Pancreas (tissue), 10 donors: ENCODE measurements around the gene LIF. TPM values are rescaled to one million over a fixed set of nuclear protein-coding genes. Genes with fewer than 3 reads are reported as not detected.

Source experiments
- ATAC-seq, 4 donors: fragments of 200-7000 bp; cut with Tn5 transposase; one replicate each; pipeline versions ENCODE4 v1.8.0 to v1.9.1; 2020; ENCODE audit warnings: mild to moderate bottlenecking in 4 of 4, moderate library complexity in 4 of 4
- DNase-seq, 6 donors: peaks; one replicate each; pipeline ENCODE4 v3.0.0-alpha.2; 2020
- FAIRE-seq: peaks from 2 replicates; lab custom pipeline; 2012; peaks lifted over from hg19 to GRCh38; lab: Jason Lieb, UNC
- H3K27ac ChIP-seq, 4 donors: fragments of 200-600 bp; sonication (generic); 1 replicate in 3 of 4; 2 replicates in 1 of 4; pipeline versions ENCODE4 v1.5.0 to v1.8.0; 2020
- H3K27me3 ChIP-seq, 4 donors: fragments of 200-600 bp; one replicate each; pipeline ENCODE4 v1.8.0; 2021
- H3K36me3 ChIP-seq, 3 donors: fragments of 200-600 bp; sonication (generic) in 1 of 3; one replicate each; pipeline versions ENCODE4 v1.5.0 to v1.8.0; 2020 to 2021
- H3K4me1 ChIP-seq, 3 donors: fragments of 200-600 bp; one replicate each; pipeline ENCODE4 v1.8.0; 2021
- H3K4me3 ChIP-seq, 4 donors: fragments of 200-600 bp; sonication (generic) in 2 of 4; one replicate each; pipeline versions ENCODE4 v1.5.0 to v1.8.0; 2020 to 2021
- H3K9me3 ChIP-seq, 4 donors: fragments of 200-600 bp; one replicate each; pipeline ENCODE4 v1.8.0; 2021
- CTCF ChIP-seq, 4 donors: fragments of 200-600 bp; sonication (generic) in 3 of 4; IDR thresholded peaks; one replicate each; pipeline versions ENCODE4 v1.5.0 to v1.8.0; 2021; ENCODE audit warnings: antibody characterized with exemption in 4 of 4
- WGBS, 2 donors: extraction: QIAGEN DNeasy Blood & Tissue Kit; methylation state at CpG; one replicate each; pipeline ENCODE4 v1.1.7; 2013; 5-methylcytosine and 5-hydroxymethylcytosine counted together
- intact Hi-C, 3 donors: fragments of 100-400 bp; cut with DNase I; formaldehyde crosslinking; loops; one replicate each; pipeline versions ENCODE4 v1.11.1 to v1.14.2; 2022
- polyA plus RNA-seq, 2 donors: library from polyadenylated mRNA; stranded (reverse); fragments of 200-250 nt; gene quantifications; one replicate each; pipeline ENCODE4 v1.2.3, GENCODE V29; 2013
- total RNA-seq, 6 donors: library from RNA; stranded (reverse); fragmentation: NEBNext Ultra II Directional in 4 of 6; extraction: Animal tissue kit (Norgen Biotek cat#: 25700) in 4 of 6; gene quantifications; one replicate each; pipeline versions ENCODE4 v1.2.1 to v1.2.4, GENCODE V29; 2021 to 2023
- donor health status: healthy with polysubstance abuse.
- donor health status: DM: no; HTN: no; CAD: no; lungs with moderate emphysema.
- donor health status: DM: no; HTN: no; CAD: no.
- donor health status: control.
- donor health status: control.
- donor health status: Bipolar disorder and iron deficiency.
- donor health status: DM: yes; HTN: yes; CAD: no.
- donor health status: DM: no; HTN: no; CAD: no.
- donor health status: DM: no; HTN: no; CAD: no.
- donor health status: DM: yes; HTN: yes; CAD: no.

The LIF gene
- total and polyA plus RNA-seq, 8 donors = 0.32 to 5.8 (median 2.3) TPM

GRCh38 chr22:30286813-30287647 is 40.5 kb upstream of the LIF start:
- Histone ChIP-seq H3K9me3 (no peaks in the 10 kb centered on the region), H3K4me1 (peaks cover 10 to 23% (median 22%) of the 10 kb centered on the region in 3 donors), H3K27ac (no peak overlapping the region), H3K27me3 (no peaks in the 10 kb centered on the region), H3K4me3 (no peak overlapping the region), H3K36me3 (peaks cover 0 to under 1% (median 0%) of the 10 kb centered on the region in 3 donors)
- FAIRE-seq = no peak
- WGBS, 2 donors = 53 to 64% methylated on average over 31 of the region's 31 CpGs
- peak; percentile 69 to 85 (median 78) for TF ChIP-seq CTCF (IDR thresholded peaks at IDR 0.05)
- intact Hi-C loops = loop anchor here in 2 of 3 donors (5.0 kb wide), 2 partner anchors 95 to 100 kb away; partner anchors contain the start of gene RNF215 (in 1 of the 2)
- peak; percentile 50 to 91 (median 76) for DNase-seq
- peak in 1 of 4 donors; percentile 21 for ATAC-seq

GRCh38 chr22:30286331-30286730 is 39.8 kb upstream of the LIF start:
- no peak overlapping the region for H3K27ac ChIP-seq
- FAIRE-seq = no peak
- TF ChIP-seq CTCF (IDR thresholded peaks at IDR 0.05) = no peak
- H3K4me3 ChIP-seq = no peak overlapping the region
- H3K9me3 ChIP-seq = no peaks in the 10 kb centered on the region
- WGBS, 2 donors = 73 to 78% methylated on average over 5 of the region's 5 CpGs
- H3K4me1 ChIP-seq = peaks cover 10 to 20% (median 18%) of the 10 kb centered on the region in 3 donors
- intact Hi-C loops = loop anchor here in 2 of 3 donors (5.0 kb wide), 2 partner anchors 96 to 101 kb away; partner anchors contain the start of gene RNF215 (in 1 of the 2)
- H3K36me3 ChIP-seq = no peaks in the 10 kb centered on the region
- peak in 1 of 6 donors; percentile 59 for DNase-seq
- ATAC-seq = no peak
- no peaks in the 10 kb centered on the region for H3K27me3 ChIP-seq

GRCh38 chr22:30285846-30286200 is 39.3 kb upstream of the LIF start:
- no peak for FAIRE-seq
- ATAC-seq = no peak
- intact Hi-C loops = loop anchor here in 2 of 3 donors (5.0 kb wide), 2 partner anchors 96 to 101 kb away; partner anchors contain the start of gene RNF215 (in 1 of the 2)
- Histone ChIP-seq H3K4me3 (no peak overlapping the region), H3K27me3 (no peaks in the 10 kb centered on the region), H3K36me3 (no peaks in the 10 kb centered on the region), H3K4me1 (peaks cover 9 to 14% (median 13%) of the 10 kb centered on the region in 3 donors), H3K27ac (no peak overlapping the region), H3K9me3 (no peaks in the 10 kb centered on the region)
- DNase-seq = peak in 3 of 6 donors; percentile 25 to 60 (median 52)
- 77 to 83% methylated on average over 8 of the region's 8 CpGs for WGBS, 2 donors
- TF ChIP-seq CTCF (IDR thresholded peaks at IDR 0.05) = no peak

- no peak overlapping the region for H3K27ac ChIP-seq
- H3K4me1 ChIP-seq = peaks cover 4 to 9% (median 8%) of the 10 kb centered on the region in 3 donors
- DNase-seq (peak in 3 of 6 donors; percentile 26 to 74 (median 53)), FAIRE-seq (no peak), ATAC-seq (no peak)
- H3K27me3 ChIP-seq = no peaks in the 10 kb centered on the region
- H3K9me3 ChIP-seq = no peaks in the 10 kb centered on the region
- H3K4me3 ChIP-seq = no peak overlapping the region
- intact Hi-C loops = loop anchor here in 2 of 3 donors (5.0 kb wide), 2 partner anchors 97 to 102 kb away; partner anchors contain the start of gene RNF215 (in 1 of the 2)
- H3K36me3 ChIP-seq = no peaks in the 10 kb centered on the region
- no peak for TF ChIP-seq CTCF (IDR thresholded peaks at IDR 0.05)
- 85 to 91% methylated on average over 21 to 27 of the region's 27 CpGs for WGBS, 2 donors
Measured at GRCh38 chr22:30285176-30285845, 38.8 kb upstream of the LIF start.
